Mucosa of stomach (tissue), 1 donor: ENCODE results near the gene RSRC2.

Source experiments
- H3K27me3 ChIP-seq: one replicate; pipeline ENCODE4 v1.7.0; 2013; ENCODE audit warnings: mild to moderate bottlenecking, low read length; ENCODE audit not compliant: control insufficient read depth, insufficient read depth
- H3K36me3 ChIP-seq: one replicate; pipeline ENCODE4 v1.7.0; 2013; ENCODE audit warnings: low read length; ENCODE audit not compliant: control insufficient read depth, insufficient read depth
- H3K4me1 ChIP-seq: one replicate; pipeline ENCODE4 v1.7.0; 2013; ENCODE audit warnings: mild to moderate bottlenecking, low read length; ENCODE audit not compliant: control insufficient read depth, insufficient read depth
- H3K4me3 ChIP-seq: one replicate; pipeline ENCODE4 v1.7.0; 2013; ENCODE audit warnings: low read length
- H3K9ac ChIP-seq: one replicate; pipeline ENCODE4 v1.7.0; 2013; ENCODE audit warnings: mild to moderate bottlenecking, low read length, moderate library complexity
- H3K9me3 ChIP-seq: one replicate; pipeline ENCODE4 v1.7.0; 2013; ENCODE audit warnings: mild to moderate bottlenecking, low read length, moderate library complexity; ENCODE audit not compliant: control insufficient read depth
- donor health status: Pancreatic carcinoma.

Gene RSRC2

GRCh38 chr12:122537021-122537420 is 10.3 kb upstream of the RSRC2 start:
- Histone ChIP-seq H3K36me3 (no peaks in the 10 kb centered on the region), H3K9me3 (no peaks in the 10 kb centered on the region), H3K4me1 (no peaks in the 10 kb centered on the region), H3K4me3 (no peak overlapping the region), H3K27me3 (no peaks in the 10 kb centered on the region), H3K9ac (no peak overlapping the region)

GRCh38 chr12:122533856-122534255 is 7.1 kb upstream of the RSRC2 start:
- no peaks in the 10 kb centered on the region for H3K27me3 ChIP-seq
- no peaks in the 10 kb centered on the region for H3K4me1 ChIP-seq
- H3K9ac ChIP-seq = no peak overlapping the region
- H3K9me3 ChIP-seq = no peaks in the 10 kb centered on the region
- H3K4me3 ChIP-seq = no peak overlapping the region
- no peaks in the 10 kb centered on the region for H3K36me3 ChIP-seq

GRCh38 chr12:122528992-122529391 is 2.3 kb upstream of the RSRC2 start:
- Histone ChIP-seq H3K4me1 (peaks cover 13% of the 10 kb centered on the region), H3K36me3 (no peaks in the 10 kb centered on the region), H3K4me3 (no peak overlapping the region)

GRCh38 chr12:122528582-122528981 is 1.8 kb upstream of the RSRC2 start:
- Histone ChIP-seq H3K4me1 (peaks cover 15% of the 10 kb centered on the region), H3K9ac (no peak overlapping the region), H3K9me3 (no peaks in the 10 kb centered on the region), H3K27me3 (no peaks in the 10 kb centered on the region), H3K36me3 (no peaks in the 10 kb centered on the region), H3K4me3 (no peak overlapping the region)

More at GRCh38 chr12:122528992-122529391, 2.3 kb upstream of the RSRC2 start:
- H3K9me3 ChIP-seq = no peaks in the 10 kb centered on the region
- H3K27me3 ChIP-seq = no peaks in the 10 kb centered on the region
- H3K9ac ChIP-seq = no peak overlapping the region

GRCh38 chr12:122527478-122527944 is 775 bp upstream of the RSRC2 start:
- Histone ChIP-seq H3K4me1 (peaks cover 22% of the 10 kb centered on the region), H3K36me3 (no peaks in the 10 kb centered on the region), H3K27me3 (no peaks in the 10 kb centered on the region), H3K9ac (peak overlapping the region; percentile 61), H3K4me3 (no peak overlapping the region), H3K9me3 (no peaks in the 10 kb centered on the region)

- Histone ChIP-seq H3K9me3 (no peaks in the 10 kb centered on the region), H3K27me3 (no peaks in the 10 kb centered on the region), H3K9ac (peak overlapping the region; percentile 23), H3K36me3 (no peaks in the 10 kb centered on the region), H3K4me1 (peaks cover 22% of the 10 kb centered on the region), H3K4me3 (no peak overlapping the region)
Measured at GRCh38 chr12:122523846-122524718, 2.7 kb downstream of the RSRC2 start.

- Histone ChIP-seq H3K36me3 (no peaks in the 10 kb centered on the region), H3K9me3 (no peaks in the 10 kb centered on the region), H3K27me3 (no peaks in the 10 kb centered on the region), H3K4me3 (no peak overlapping the region), H3K9ac (no peak overlapping the region), H3K4me1 (peaks cover 22% of the 10 kb centered on the region)
Measured at GRCh38 chr12:122523280-122523679, 3.5 kb downstream of the RSRC2 start.

- H3K9ac ChIP-seq = no peak overlapping the region
- peaks cover 22% of the 10 kb centered on the region for H3K4me1 ChIP-seq
- peaks cover 8% of the 10 kb centered on the region for H3K36me3 ChIP-seq
Measured at GRCh38 chr12:122520676-122521075, 6.1 kb downstream of the RSRC2 start.

GRCh38 chr12:122519418-122519817 is 7.3 kb downstream of the RSRC2 start:
- no peaks in the 10 kb centered on the region for H3K27me3 ChIP-seq
- H3K9ac ChIP-seq = no peak overlapping the region
- H3K36me3 ChIP-seq = peaks cover 8% of the 10 kb centered on the region
- H3K4me3 ChIP-seq = no peak overlapping the region
- H3K9me3 ChIP-seq = no peaks in the 10 kb centered on the region
- peaks cover 14% of the 10 kb centered on the region for H3K4me1 ChIP-seq

More at GRCh38 chr12:122520676-122521075, 6.1 kb downstream of the RSRC2 start:
- Histone ChIP-seq H3K27me3 (no peaks in the 10 kb centered on the region), H3K4me3 (no peak overlapping the region), H3K9me3 (no peaks in the 10 kb centered on the region)

GRCh38 chr12:122518908-122519307 is 7.8 kb downstream of the RSRC2 start:
- Histone ChIP-seq H3K4me1 (peaks cover 8% of the 10 kb centered on the region), H3K27me3 (no peaks in the 10 kb centered on the region), H3K9me3 (no peaks in the 10 kb centered on the region), H3K36me3 (peaks cover 8% of the 10 kb centered on the region), H3K9ac (no peak overlapping the region), H3K4me3 (no peak overlapping the region)

GRCh38 chr12:122517877-122518276 is 8.9 kb downstream of the RSRC2 start:
- Histone ChIP-seq H3K36me3 (peaks cover 8% of the 10 kb centered on the region), H3K27me3 (no peaks in the 10 kb centered on the region), H3K4me1 (peaks cover under 1% of the 10 kb centered on the region), H3K9ac (no peak overlapping the region), H3K4me3 (no peak overlapping the region), H3K9me3 (no peaks in the 10 kb centered on the region)

GRCh38 chr12:122516544-122517361 is 10.0 kb downstream of the RSRC2 start:
- H3K27me3 ChIP-seq = no peaks in the 10 kb centered on the region
- H3K4me1 ChIP-seq = no peaks in the 10 kb centered on the region
- H3K9ac ChIP-seq = no peak overlapping the region
- H3K4me3 ChIP-seq = no peak overlapping the region
- H3K9me3 ChIP-seq = no peaks in the 10 kb centered on the region
- peaks cover 15% of the 10 kb centered on the region for H3K36me3 ChIP-seq
